ENCODE data around the gene PLEKHG5. TPM values are rescaled to one million over a fixed set of nuclear protein-coding genes. Genes with fewer than 3 reads are reported as not detected.

The PLEKHG5 gene
- total RNA-seq, 6 donors from 2014 or later, result 5.0 to 31.4 (median 12.6) TPM

DNA sequence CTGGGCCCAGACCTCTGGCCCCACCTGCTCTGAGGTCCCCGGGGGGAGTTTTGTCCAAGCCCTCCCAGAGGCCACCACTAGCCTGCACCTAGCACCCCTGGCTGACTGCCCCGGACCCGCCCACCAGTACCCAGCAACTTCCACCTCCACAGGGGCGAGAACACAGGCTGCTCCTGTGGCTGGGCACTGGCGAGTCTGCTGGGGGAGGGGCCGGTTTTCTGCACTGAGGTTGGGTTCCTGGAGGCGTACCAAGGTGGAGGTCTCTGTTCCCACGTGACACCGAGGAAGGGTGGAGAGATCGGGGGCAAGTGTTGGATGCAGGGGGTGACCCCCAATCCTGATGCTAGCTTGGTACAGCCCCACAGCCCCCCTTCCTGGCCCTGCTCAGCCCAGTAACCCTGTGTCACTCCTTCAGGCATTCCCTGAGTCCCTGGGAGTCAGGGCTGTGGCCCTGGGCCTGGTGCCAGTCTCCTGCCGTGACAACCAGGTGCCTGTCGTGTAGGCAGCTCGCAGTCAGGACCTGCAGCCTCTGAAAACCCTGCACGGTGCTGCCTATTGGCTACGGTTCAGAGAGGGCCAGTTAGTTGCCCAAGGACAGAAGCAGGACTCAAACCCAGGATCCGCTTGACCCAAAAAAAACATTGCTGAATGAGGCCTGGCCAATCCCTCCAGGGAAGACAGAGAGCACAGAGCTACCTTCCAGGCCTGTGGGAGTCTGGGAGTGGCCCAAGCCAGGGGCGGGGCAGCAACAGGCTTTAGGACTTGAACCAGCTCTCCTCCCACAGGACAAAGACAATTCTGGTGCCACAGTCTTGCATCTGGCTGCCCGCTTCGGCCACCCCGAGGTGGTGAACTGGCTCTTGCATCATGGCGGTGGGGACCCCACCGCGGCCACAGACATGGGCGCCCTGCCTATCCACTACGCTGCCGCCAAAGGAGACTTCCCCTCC lies 63.8 kb downstream of the PLEKHG5 start:
- H3K9me3 ChIP-seq, result no peaks in the 10 kb centered on the region
- H3K27ac ChIP-seq, result no peak overlapping the region
- TF ChIP-seq POLR2A (IDR thresholded peaks at IDR 0.05) (no peak), EP300 (IDR thresholded peaks at IDR 0.05) (no peak), CTCF (IDR thresholded peaks at IDR 0.05) (no peak), POLR2AphosphoS5 (IDR thresholded peaks at IDR 0.05) (no peak)
- H3K4me3 ChIP-seq, result no peak overlapping the region
- H3K36me3 ChIP-seq, result no peaks in the 10 kb centered on the region
- DNase-seq, result no peak
- no peak for ATAC-seq (ENCODE audit: low FRiP score in 2 of 2)
- H3K4me1 ChIP-seq, result peaks cover 21 to 30% (median 23%) of the 10 kb centered on the region in 4 donors
- WGBS, 2 donors, result 71 to 79% methylated on average over 12 to 25 of the region's 26 CpGs
- H3K27me3 ChIP-seq, result peaks cover 0 to 37% (median 21%) of the 10 kb centered on the region in 4 donors

DNA sequence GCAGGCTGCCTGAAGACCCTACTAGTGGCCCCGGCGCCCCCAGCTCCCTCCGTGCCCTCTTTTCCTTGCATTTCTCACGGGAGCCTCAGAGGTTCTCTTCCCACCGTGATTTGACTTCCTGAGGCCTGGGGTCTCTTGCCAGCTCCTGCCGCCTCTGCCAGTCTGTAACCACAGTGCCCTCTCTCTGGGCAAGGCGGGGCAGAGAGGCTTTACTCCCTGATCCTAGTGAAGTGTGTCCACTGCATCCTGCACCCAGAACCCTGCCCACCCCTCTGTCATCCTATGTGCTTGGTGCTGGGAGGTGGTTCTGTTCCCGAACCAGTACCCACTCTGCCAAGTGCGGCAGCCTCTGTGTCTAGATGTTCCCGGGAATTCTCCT lies 64.5 kb downstream of the PLEKHG5 start:
- Histone ChIP-seq H3K27ac (no peak overlapping the region), H3K4me3 (no peak overlapping the region), H3K36me3 (no peaks in the 10 kb centered on the region), H3K4me1 (peaks cover 21 to 31% (median 24%) of the 10 kb centered on the region in 4 donors), H3K27me3 (peaks cover 0 to 38% (median 21%) of the 10 kb centered on the region in 4 donors), H3K9me3 (no peaks in the 10 kb centered on the region)
- DNase-seq, result no peak
- no peak for ATAC-seq (ENCODE audit: low FRiP score in 2 of 2)
- TF ChIP-seq EP300 (IDR thresholded peaks at IDR 0.05) (no peak), CTCF (IDR thresholded peaks at IDR 0.05) (no peak), POLR2A (IDR thresholded peaks at IDR 0.05) (no peak)
- 79 to 80% methylated on average over 10 of the region's 10 CpGs for WGBS, 2 donors

DNA sequence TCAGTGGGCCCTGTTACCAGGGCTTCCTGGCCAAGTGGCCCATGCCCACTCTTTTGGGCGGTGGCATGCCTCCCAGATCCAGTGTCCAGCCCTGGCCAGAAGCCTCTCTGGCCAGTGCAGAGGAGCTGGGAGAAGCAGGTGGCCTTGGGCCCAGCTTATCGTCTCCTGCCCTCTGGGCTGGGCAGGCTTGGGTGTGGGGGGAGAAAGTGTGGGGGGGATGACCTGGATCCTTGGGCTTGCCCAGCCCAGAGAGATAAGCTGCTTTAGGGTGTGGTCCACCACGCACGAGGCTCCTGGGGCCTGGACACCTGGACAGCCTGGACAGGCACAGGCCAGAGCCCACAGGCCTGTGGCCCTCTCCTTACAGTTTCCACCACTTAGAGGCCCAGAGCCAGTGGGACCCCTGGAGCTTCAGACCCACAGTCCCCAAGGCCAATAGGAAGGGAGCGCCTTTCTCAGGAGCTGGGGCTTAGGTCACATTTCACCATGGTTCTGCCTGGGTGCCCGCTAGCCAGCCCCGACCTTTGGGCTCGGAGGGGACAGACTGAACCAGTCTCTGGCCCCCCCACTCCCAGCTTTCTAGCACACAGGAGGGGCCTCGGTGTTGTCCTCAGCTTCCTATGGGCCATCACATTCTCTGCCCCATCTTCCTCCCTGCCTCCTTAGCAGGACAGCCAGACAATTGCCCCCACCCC lies 65.0 kb downstream of the PLEKHG5 start:
- TF ChIP-seq POLR2AphosphoS5 (IDR thresholded peaks at IDR 0.05) (no peak), POLR2A (IDR thresholded peaks at IDR 0.05) (no peak), EP300 (IDR thresholded peaks at IDR 0.05) (no peak), CTCF (IDR thresholded peaks at IDR 0.05) (no peak)
- Histone ChIP-seq H3K36me3 (no peaks in the 10 kb centered on the region), H3K27ac (no peak overlapping the region), H3K4me3 (no peak overlapping the region), H3K27me3 (peaks cover 0 to 42% (median 24%) of the 10 kb centered on the region in 4 donors), H3K9me3 (no peaks in the 10 kb centered on the region), H3K4me1 (peaks cover 21 to 31% (median 24%) of the 10 kb centered on the region in 4 donors)
- DNase-seq (no peak), ATAC-seq (ENCODE audit: low FRiP score in 2 of 2) (no peak)
- 81 to 83% methylated on average over 4 to 7 of the region's 9 CpGs for WGBS, 2 donors

DNA sequence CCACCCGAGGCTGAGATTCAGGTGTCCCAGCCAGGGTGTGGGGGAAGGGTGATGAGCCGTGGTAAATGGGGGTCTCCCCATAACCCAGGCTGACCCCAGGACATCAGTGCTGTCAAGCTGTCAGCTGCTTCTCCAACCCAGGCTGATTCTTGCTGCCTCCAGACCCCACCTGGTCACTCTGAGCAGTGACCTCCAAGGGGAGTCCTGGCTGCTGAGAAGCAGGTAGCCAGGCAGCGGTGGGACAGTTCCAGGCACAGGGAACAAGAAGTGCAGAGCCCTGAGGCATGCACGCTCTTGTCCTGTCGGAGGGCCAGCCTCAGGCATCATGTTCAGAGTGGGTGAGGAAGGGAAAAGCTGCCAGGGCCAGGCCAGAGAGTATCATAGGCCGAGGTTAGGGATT lies 65.8 kb downstream of the PLEKHG5 start:
- 75 to 77% methylated on average over 4 to 6 of the region's 6 CpGs for WGBS, 2 donors
- Histone ChIP-seq H3K9me3 (no peaks in the 10 kb centered on the region), H3K4me3 (no peak overlapping the region), H3K36me3 (no peaks in the 10 kb centered on the region), H3K4me1 (peaks cover 24 to 36% (median 26%) of the 10 kb centered on the region in 4 donors), H3K27me3 (peaks cover 0 to 49% (median 24%) of the 10 kb centered on the region in 4 donors), H3K27ac (no peak overlapping the region)
- ATAC-seq (ENCODE audit: low FRiP score in 2 of 2), result no peak
- DNase-seq, result no peak
- no peak for TF ChIP-seq POLR2A (IDR thresholded peaks at IDR 0.05)
